GM18951 (cell line): Measurements from ENCODE around the gene C22orf42.

Experiments
- POLR2A ChIP-seq: IDR thresholded peaks from 4 replicates; pipeline ENCODE4 v1.6.1; 2011; ENCODE audit warnings: mild to moderate bottlenecking; ENCODE audit not compliant: insufficient read length, insufficient read depth; ENCODE audit errors: extremely low read depth
- in situ Hi-C: fragments of 300-500 bp; cut with MboI; formaldehyde crosslinking; loops from one replicate; pipeline ENCODE4 v1.12.0; 2022; ENCODE audit warnings: low sequenced_read_pairs, mixed read lengths, inconsistent platforms; ENCODE audit not compliant: unreplicated experiment

The C22orf42 gene, protein sequence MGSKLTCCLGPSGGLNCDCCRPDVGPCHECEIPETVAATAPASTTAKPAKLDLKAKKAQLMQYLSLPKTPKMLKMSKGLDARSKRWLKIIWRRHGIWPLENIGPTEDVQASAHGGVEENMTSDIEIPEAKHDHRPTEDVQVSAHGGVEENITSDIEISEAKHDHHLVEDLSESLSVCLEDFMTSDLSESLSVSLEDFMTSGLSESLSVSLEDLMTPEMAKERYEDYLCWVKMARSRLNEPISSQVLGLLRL

DNA sequence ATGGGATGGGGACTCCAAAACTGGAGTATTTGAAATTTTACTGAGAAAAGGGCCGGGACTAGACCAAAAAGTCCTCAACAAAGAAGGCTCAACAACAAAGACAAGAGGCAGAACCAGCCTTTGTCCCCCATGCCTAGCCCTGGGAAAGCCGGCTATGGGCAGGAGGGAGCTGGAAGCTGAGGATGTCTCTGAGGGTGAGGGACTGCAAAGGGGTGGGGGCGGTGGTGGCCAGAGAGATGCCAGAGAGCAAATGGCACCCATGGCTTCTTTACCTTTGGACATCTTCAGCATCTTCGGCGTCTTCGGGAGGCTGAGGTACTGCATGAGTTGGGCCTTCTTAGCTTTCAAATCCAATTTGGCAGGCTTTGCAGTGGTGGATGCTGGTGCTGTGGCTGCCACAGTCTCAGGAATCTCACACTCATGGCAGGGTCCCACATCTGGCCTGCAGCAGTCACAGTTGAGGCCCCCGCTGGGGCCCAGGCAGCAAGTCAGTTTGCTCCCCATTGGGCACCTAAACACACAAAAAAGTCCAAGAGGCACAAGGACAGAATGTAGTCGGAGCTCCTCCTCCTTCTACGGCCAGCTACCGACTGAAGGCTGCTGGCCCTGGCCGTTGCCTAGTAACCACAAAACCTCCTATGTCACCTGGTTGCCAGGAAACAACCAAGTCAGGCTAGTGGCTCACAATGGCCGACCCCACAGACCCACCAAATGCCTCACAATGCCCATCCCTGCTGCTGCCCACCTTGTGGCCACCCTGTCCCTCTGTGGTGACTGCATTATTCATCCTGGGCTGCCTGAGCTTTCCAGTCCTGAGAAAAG lies at the start of gene C22orf42:
Gene C22orf42 (minus strand): TSS at position 592 of the 822 bp plus-strand sequence. CDS start 88 bp downstream, at position 504.
- no peak for TF ChIP-seq POLR2A
- in situ Hi-C loops: no loop called here

DNA sequence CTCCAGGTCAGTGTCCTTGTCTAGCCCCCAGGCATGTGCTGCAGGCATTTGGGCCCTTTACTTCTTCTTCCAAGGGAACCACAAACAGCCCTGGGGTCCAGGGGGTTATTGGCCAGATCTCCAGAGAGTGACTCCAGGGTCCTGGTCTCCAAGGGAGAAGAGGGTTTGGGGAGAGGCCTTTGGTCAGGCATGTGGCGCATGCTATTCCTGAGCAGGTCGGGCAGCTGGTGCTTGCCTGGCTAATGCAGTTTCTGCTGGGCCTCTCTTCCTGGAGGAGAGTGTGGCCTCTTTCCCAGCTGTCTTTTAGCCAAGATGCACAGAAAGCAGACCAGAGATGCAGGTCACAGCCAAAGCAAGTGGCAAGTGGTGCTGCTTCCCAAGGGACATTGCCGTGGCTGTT lies 49.6 kb upstream of the C22orf42 start:
- in situ Hi-C loops: no loop called here

DNA sequence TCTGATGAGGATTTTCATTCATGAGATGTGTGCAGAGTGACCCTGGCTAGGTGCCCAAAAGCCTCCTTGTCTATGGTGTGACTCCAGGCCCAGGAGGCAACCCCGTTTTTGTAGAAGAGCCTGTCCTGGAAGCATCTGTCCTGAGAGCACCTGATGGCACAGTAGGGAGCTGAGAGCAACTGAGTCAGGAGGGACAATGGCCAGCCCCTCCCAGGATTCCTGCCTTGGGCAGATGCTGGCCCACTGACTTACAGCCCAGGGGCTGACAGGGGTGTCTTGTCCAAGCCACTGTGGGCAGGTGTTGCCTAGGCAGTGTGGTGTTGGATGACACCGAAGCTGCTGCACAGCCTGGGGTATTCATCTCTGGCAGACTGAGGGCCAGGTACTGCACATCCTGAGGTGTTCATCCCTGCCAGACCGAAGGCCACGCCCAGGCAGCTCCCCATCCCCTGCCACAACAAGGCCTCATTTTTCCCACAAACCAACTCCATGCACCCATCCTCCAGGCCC lies 48.9 kb upstream of the C22orf42 start:
- no peak for TF ChIP-seq POLR2A
- in situ Hi-C loops: no loop called here

More for the DNA sequence above, 49.6 kb upstream of the C22orf42 start:
- no peak for TF ChIP-seq POLR2A

DNA sequence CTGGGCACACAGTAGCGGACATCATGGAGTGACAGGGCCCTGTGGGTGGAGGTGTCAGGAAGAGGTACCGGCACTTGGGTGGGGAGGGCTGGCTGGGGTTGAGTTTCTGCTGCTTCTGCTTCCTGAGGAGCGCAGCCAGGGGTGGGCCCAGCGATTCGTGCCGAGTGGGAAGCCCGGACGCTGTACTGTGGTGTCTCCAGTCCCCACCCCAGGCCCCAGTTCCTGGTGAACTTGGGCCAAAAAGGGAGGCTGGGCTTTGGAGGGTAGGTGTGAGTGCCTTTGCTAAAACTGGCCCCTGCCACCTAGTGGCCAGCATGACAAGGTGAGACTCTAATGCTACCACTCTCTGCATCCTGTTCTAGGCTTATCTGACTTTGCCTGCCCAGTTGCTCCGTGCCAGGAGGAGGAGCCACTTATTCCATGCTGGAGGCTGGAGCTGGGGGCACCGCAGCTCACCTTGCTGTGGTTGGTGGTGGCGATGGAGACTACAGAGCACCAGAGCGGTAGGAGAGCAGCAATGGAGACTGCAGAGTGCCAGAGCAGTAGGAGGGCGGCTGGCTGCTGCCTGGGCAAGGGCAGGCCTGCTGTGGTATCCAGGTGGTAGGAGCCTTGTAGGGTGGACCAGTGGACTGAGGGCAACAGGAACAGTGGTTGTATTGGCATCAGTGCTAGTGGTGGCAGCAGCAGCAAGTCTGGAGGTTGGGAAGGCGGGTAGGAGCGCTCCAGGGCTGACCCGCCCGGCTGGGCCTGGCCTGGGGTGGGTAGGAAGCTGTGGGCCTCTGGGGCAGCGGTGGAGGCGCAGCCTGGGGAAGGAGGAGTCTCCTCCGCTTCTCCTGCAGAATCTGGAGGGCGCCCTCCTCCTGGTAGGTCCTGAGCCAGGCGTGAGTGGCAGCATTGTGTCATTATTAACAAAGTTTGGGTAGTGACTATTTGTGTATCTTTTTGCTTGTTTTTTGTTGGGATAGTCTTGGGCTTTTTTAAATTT lies 48.0 kb upstream of the C22orf42 start:
- in situ Hi-C loops: no loop called here
- no peak for TF ChIP-seq POLR2A

DNA sequence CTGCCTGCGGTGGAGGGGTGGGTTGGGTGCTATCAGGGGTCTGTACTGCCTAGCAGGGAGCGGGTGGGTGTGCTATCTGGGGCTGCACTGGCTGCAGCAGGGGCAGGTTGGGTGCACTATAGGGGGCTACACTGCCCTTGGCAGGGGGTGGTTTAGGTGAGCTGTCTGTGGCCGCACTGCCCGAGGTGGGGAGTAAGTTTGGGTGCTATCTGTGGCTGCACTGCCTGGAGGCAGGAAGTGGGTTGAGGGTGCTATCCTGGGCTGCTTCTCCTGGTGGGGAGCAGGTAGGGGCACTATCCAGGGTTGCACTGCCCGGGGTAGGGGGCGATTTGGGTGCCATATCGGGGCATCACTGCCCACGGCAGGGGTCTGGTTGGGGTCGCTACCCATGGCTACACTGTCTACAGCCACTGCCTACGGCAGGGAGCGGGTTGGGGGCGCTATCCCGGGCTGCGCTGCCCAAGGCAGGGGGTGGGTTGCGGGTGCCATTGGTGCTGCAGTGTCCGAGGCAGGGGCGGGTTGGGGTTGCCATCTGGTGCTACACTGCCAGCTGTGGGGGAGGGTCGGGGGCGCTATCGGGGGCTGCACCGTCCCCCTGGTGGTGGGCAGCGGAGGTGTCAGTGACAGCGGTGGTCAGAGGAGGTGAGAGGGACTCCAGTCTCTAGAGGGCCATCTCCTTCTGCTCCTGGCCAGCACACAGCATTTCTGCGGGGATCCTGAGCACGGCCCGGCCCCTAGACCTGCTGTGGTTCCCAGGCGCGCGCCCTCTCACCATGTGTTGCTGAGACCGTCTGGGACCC lies 47.1 kb upstream of the C22orf42 start:
- TF ChIP-seq POLR2A: no peak
- in situ Hi-C loops: no loop called here

DNA sequence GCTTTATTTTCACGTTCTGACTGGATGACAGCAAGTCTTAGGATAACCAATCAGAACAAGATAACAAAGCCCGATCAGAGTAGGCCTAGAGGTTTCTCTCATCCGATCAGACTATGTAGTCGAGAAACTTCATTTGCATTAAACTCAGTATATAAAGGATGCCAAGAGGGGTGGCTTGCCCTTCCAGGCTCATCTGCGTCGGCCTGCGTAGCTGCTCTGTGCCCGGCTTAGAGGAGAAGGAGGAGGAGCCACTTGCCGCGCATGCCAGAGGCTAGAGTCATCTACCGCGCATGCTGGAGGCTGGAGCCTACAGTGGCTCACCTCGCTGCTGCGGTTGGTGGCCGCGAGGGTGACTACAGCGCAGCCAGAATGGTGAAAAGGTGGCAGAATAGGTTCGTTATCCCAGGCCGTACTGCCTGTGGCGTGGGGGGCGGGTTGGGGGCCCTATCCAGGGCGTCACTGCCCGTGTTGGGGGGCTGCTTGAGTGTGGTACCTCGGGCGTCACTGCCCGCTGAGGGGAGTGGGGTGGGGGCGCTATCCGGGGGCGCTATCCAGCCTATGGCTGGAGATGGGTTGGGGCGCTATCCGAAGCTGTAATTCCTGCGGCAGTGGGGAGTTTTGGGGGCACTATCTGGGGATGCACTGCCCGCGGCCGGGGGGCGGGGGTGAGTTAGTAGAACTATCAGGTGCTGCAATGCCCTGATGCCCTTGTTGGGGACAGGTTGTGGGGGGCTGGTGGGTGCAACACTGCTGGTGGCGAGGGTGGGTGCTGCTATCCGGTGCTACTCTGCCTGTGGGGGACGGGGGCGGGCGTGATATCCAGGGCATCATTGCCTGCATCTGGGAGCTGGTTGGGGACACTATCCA lies 46.0 kb upstream of the C22orf42 start, which contains the start of gene RFPL2:
Gene RFPL2 (minus strand): TSS at position 218 of the 867 bp plus-strand sequence. CDS start 2,622 bp downstream, outside the sequence.
- TF ChIP-seq POLR2A: no peak
- in situ Hi-C loops: no loop called here

DNA sequence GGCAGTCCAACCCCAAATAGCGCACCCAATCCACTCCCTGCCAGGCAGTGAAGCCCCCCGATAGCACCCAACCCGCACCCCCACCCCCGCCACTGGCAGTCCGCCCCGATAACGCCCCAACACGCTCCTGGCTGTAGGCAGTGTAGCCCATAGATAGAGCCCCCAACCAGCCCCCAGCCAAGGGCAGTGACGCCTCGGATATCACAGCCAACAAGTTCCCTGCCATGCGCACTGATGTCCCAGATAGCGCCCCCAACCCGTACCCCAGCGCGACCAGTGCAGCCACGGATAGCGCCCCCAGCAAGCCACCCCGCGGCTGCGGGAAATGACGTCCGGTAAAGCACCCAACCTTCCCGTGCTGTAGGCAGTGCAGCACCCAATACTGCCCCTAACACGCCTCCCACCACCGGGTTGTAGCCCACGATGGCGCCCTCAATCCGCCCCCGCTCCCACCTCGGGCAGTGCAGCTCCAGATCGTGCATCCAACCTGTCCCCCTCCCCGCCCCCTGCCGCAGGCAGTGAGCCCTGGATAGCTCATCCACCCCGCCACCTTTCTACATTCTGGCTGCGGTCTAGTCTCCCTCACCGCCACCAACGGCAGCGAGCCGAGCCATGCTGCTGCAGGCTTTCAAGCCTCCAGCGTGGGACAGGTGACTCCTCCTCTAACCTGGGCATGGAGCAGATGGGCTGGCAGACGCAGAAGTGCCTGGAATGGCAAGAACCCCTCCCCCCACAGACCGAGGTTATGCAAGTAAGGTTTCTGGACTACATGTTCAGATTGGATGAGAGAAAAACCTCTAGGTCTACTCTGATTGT lies 45.1 kb upstream of the C22orf42 start:
- no peak for TF ChIP-seq POLR2A
- in situ Hi-C loops: no loop called here

DNA sequence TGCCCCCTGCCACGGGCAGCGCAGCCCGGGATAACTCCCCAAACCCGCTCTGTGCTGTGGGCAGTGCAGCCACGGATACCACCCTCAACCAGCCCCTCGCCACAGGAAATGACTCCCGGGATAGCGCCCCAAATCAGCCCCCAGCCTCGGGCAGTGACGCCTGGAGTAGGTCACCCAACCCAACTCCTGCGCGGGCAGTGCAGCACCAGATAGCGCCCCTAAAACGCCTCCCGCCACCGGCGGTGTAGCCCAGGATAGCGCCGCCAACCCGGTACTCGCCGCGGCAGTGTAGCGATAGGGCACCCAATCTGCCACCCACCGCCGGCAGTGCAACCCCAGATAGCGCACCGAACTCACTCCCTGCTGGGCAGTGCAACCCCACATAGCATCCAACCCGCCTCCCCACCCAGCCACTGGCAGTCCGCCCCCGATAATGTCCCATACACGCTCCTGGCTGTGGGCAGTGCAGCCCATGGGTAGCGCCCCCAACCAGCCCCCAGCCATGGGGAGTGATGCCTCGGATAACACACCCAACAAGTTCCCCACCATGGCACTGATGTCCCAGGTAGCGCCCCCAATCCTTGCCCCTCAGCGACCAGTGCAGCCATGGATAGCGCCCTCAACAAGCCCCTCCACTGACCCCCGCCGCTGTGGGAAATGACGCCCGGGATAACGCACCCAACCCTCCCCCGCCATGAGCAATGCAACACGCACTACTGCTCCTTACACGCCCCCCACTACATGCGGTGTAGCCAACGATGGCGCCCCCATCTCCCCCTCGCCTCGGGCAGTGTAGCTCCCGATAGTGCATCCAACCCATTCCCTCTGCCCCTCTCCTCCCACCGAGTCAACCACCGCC lies 44.3 kb upstream of the C22orf42 start:
- in situ Hi-C loops: no loop called here

DNA sequence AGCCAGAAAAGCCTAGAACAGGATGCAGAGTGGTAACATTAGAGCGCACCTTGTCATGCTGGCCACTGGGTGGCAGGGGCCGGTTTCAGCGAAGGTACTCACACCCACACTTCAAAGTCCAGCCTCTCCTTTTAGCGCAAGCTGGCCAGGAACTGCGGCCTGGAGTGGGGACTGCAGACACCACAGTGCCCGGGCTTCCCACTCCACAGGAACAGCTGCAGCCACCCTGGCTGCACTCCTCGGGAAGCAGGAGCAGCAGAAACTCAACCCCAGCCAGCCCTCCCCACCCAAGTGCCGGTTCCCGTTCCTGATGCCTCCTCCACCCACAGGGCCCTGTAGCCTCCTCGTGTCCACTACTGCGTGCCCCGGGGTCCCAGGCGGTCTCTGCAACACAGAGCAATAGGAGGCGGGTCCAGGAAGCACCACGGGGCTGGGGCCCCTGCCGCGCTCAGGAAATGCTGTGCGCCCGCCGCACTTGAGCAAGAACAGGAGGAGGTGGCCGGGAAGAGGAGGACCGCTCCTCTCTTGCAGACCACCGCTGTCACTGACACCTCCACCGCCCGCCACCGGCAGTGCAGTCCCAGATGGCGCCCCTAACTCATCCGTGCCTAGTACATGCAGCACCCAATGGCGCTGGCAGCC lies 43.6 kb upstream of the C22orf42 start:
- TF ChIP-seq POLR2A: no peak
- in situ Hi-C loops: no loop called here

More for the DNA sequence above, 44.3 kb upstream of the C22orf42 start:
- TF ChIP-seq POLR2A: no peak
